Vagina (tissue), 2 donors: Measurements from ENCODE around the gene SLC5A5. TPM values are rescaled to one million over a fixed set of nuclear protein-coding genes. Genes with fewer than 3 reads are reported as not detected.

ENCODE experiments used
- DNase-seq, 2 donors: peaks; one replicate each; pipeline ENCODE4 v3.0.0-alpha.2; 2017; ENCODE audit errors: extremely low spot score in 2 of 2
- H3K27ac ChIP-seq: fragments of 200-600 bp; sonication (generic); one replicate; pipeline ENCODE4 v1.5.1; 2019
- H3K27me3 ChIP-seq: fragments of 200-600 bp; sonication (generic); one replicate; pipeline ENCODE4 v1.5.1; 2019
- H3K36me3 ChIP-seq, 2 donors: fragments of 200-600 bp; sonication (generic); one replicate each; pipeline ENCODE4 v1.5.1; 2017 to 2019
- H3K4me1 ChIP-seq: fragments of 200-600 bp; sonication (generic); one replicate; pipeline ENCODE4 v1.5.1; 2019
- H3K4me3 ChIP-seq, 2 donors: fragments of 200-600 bp; sonication (generic); 1 replicate in 1 of 2; 2 replicates in 1 of 2; pipeline ENCODE4 v1.5.1; 2016 to 2019
- H3K9me3 ChIP-seq: fragments of 200-600 bp; sonication (generic); one replicate; pipeline ENCODE4 v1.5.1; 2019
- POLR2A ChIP-seq, 2 donors: fragments of 450-650 bp; IDR thresholded peaks; one replicate each; pipeline ENCODE4 v1.6.1; 2017; ENCODE audit warnings: antibody characterized with exemption in 2 of 2, mild to moderate bottlenecking in 2 of 2, moderate library complexity in 2 of 2
- POLR2AphosphoS5 ChIP-seq, 2 donors: sonication (generic); formaldehyde crosslinking; IDR thresholded peaks; one replicate each; pipeline ENCODE4 v1.9.0; 2017; ENCODE audit warnings: antibody characterized with exemption in 2 of 2, mild to moderate bottlenecking in 2 of 2, low read depth in 1 of 2; ENCODE audit not compliant: insufficient read depth in 1 of 2
- intact Hi-C: fragments of 100-400 bp; cut with DNase I; formaldehyde crosslinking; loops from one replicate; pipeline ENCODE4 v1.15.1; 2023
- total RNA-seq: library from RNA; depleted of rRNA; stranded (reverse); fragments of >200 nt; gene quantifications from one replicate; pipeline ENCODE4 v1.2.3, GENCODE V29; 2016
- TF ChIP-seq, protein P1 (sequence below), 3 experiments: fragments of 450-650 bp in 2 of 3; fragments of 200-600 bp in 1 of 3; sonication (generic) in 1 of 3; IDR thresholded peaks; one replicate each; pipeline ENCODE4 v1.5.1; 2017 to 2019; ENCODE audit warnings: antibody characterized with exemption in 3 of 3, mild to moderate bottlenecking in 2 of 3, moderate library complexity in 2 of 3

Gene SLC5A5
- total RNA-seq, 1 donor from 2014 or later: not detected

DNA sequence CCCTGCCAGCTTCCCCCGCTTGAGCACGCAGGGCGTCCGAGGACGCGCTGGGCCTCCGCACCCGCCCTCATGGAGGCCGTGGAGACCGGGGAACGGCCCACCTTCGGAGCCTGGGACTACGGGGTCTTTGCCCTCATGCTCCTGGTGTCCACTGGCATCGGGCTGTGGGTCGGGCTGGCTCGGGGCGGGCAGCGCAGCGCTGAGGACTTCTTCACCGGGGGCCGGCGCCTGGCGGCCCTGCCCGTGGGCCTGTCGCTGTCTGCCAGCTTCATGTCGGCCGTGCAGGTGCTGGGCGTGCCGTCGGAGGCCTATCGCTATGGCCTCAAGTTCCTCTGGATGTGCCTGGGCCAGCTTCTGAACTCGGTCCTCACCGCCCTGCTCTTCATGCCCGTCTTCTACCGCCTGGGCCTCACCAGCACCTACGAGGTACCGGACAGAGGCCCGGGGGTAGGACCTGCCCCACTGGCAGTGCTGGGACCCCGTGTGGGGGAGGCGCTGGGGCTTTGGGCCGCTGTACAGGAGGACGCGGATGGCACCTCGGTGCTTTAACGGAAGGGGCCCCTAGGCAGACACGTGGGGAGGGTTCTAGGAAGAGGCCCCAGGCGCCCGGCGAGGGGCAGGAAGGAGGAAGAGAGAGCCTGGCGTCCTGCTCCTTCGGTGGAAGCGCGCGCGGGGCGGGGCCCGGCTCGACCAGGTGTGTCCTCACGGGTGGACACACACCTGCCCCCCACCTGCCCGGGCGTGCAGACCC lies 681 bp downstream of the SLC5A5 start:
- intact Hi-C loops: no loop called here
- TF ChIP-seq POLR2A (IDR thresholded peaks at IDR 0.05) (no peak), POLR2AphosphoS5 (IDR thresholded peaks at IDR 0.05; ENCODE audit: insufficient read depth in 1 of 2, low read depth in 1 of 2) (no peak)
- TF ChIP-seq, protein P1, sequence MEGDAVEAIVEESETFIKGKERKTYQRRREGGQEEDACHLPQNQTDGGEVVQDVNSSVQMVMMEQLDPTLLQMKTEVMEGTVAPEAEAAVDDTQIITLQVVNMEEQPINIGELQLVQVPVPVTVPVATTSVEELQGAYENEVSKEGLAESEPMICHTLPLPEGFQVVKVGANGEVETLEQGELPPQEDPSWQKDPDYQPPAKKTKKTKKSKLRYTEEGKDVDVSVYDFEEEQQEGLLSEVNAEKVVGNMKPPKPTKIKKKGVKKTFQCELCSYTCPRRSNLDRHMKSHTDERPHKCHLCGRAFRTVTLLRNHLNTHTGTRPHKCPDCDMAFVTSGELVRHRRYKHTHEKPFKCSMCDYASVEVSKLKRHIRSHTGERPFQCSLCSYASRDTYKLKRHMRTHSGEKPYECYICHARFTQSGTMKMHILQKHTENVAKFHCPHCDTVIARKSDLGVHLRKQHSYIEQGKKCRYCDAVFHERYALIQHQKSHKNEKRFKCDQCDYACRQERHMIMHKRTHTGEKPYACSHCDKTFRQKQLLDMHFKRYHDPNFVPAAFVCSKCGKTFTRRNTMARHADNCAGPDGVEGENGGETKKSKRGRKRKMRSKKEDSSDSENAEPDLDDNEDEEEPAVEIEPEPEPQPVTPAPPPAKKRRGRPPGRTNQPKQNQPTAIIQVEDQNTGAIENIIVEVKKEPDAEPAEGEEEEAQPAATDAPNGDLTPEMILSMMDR (IDR thresholded peaks at IDR 0.05): no peak
- no peak for DNase-seq
- Histone ChIP-seq H3K9me3 (no peaks in the 10 kb centered on the region), H3K4me3 (peak overlapping the region; percentile 1 to 22), H3K36me3 (no peaks in the 10 kb centered on the region), H3K4me1 (peaks cover 23% of the 10 kb centered on the region), H3K27ac (no peak overlapping the region), H3K27me3 (peaks cover 10% of the 10 kb centered on the region)

DNA sequence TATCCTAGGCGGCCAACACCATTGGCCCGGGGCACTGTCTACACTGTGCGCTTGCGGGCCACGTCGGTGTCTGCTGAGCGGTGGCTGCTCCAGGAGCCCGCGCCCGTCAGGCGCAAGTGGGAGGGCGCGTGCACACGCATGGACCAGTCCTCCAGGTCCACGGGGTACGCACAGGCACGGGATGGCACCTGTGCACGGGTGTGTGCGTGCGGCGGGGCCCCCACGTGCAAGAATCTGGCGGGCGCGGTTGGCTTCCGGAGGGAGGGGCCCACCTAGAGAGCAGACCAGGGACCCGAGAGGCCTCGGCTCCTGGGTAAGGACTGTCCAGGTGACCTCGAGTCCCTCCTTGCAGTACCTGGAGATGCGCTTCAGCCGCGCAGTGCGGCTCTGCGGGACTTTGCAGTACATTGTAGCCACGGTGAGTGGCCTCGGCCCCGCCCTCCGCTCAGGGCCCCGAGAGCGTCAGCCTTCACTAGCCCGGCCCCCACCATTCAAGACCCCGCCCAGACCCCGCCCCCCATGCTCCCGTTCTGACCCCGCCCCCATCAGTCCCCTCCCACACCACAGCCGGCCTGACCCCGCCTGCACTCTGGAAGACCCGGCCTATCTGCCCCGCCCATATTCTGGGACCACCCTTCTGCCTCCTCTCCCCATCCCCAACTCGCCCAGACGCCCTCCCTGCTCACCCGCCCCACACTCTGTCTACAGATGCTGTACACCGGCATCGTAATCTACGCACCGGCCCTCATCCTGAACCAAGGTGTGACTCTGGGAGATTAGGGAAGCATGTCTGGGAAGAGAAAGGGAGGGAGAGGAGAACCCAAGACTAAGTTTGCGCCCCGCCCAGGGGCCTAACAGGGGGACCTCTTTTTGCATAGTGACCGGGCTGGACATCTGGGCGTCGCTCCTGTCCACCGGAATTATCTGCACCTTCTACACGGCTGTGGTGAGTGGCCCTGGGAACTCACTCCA lies 2.3 kb downstream of the SLC5A5 start:
- DNase-seq: no peak
- Histone ChIP-seq H3K4me1 (peaks cover 23% of the 10 kb centered on the region), H3K4me3 (peak overlapping the region; percentile 10 to 26), H3K27ac (no peak overlapping the region), H3K9me3 (no peaks in the 10 kb centered on the region), H3K36me3 (no peaks in the 10 kb centered on the region), H3K27me3 (peaks cover 10% of the 10 kb centered on the region)
- intact Hi-C loops: no loop called here
- TF ChIP-seq POLR2AphosphoS5 (IDR thresholded peaks at IDR 0.05; ENCODE audit: insufficient read depth in 1 of 2, low read depth in 1 of 2) (no peak), POLR2A (IDR thresholded peaks at IDR 0.05) (no peak)
- TF ChIP-seq, protein P1 (IDR thresholded peaks at IDR 0.05): no peak

DNA sequence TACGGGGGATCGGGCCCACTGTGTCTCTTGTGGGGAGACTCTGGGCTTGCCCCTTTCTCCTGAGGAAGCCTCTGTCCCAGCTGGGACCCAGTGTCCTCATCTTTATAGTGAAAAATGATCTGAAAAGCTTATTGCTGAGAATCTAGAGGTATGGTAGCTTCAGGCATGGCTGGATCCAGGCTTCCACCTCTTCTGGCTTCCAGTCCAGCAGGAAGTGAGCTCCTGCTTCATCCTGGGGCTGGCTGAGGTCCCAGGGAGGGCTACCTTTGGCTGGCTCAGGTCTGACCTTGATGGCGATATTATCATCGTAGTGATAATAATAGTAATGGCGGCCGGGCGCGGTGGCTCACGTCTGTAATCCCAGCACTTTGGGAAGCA lies 3.0 kb downstream of the SLC5A5 start:
- H3K9me3 ChIP-seq: no peaks in the 10 kb centered on the region
- H3K27me3 ChIP-seq: peaks cover 10% of the 10 kb centered on the region
- peaks cover 23% of the 10 kb centered on the region for H3K4me1 ChIP-seq
- no peak for DNase-seq
- no peak overlapping the region for H3K27ac ChIP-seq
- H3K4me3 ChIP-seq: no peak overlapping the region
- intact Hi-C loops: no loop called here
- no peak for TF ChIP-seq POLR2AphosphoS5 (IDR thresholded peaks at IDR 0.05; ENCODE audit: insufficient read depth in 1 of 2, low read depth in 1 of 2)
- TF ChIP-seq, protein P1 (IDR thresholded peaks at IDR 0.05): no peak
- TF ChIP-seq POLR2A (IDR thresholded peaks at IDR 0.05): no peak
- no peaks in the 10 kb centered on the region for H3K36me3 ChIP-seq

DNA sequence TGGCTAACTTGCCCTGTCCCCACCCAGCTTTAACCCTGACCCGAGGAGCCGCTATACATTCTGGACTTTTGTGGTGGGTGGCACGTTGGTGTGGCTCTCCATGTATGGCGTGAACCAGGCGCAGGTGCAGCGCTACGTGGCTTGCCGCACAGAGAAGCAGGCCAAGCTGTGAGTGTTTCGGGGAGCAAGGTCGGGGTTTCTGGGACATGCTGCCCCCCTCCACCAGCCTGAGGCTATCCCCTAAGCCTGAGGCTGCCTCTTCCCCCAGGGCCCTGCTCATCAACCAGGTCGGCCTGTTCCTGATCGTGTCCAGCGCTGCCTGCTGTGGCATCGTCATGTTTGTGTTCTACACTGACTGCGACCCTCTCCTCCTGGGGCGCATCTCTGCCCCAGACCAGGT lies 6.0 kb downstream of the SLC5A5 start:
- intact Hi-C loops: no loop called here
- no peaks in the 10 kb centered on the region for H3K9me3 ChIP-seq
- peaks cover 11% of the 10 kb centered on the region for H3K4me1 ChIP-seq
- TF ChIP-seq, protein P1 (IDR thresholded peaks at IDR 0.05): no peak
- TF ChIP-seq POLR2AphosphoS5 (IDR thresholded peaks at IDR 0.05; ENCODE audit: insufficient read depth in 1 of 2, low read depth in 1 of 2): no peak
- no peak for TF ChIP-seq POLR2A (IDR thresholded peaks at IDR 0.05)
- peaks cover 5% of the 10 kb centered on the region for H3K27me3 ChIP-seq
- DNase-seq: no peak
- H3K27ac ChIP-seq: no peak overlapping the region
- H3K36me3 ChIP-seq: no peaks in the 10 kb centered on the region
- no peak overlapping the region for H3K4me3 ChIP-seq
